H9 (cell line): Measurements from ENCODE around the gene OSBPL8. TPM values are rescaled to one million over a fixed set of nuclear protein-coding genes. Genes with fewer than 3 reads are reported as not detected.

Source experiments
- DNase-seq: peaks from one replicate; pipeline ENCODE4 v3.0.0-alpha.2; 2017
- H2AFZ ChIP-seq: one replicate; pipeline ENCODE4 v1.6.1; 2013; ENCODE audit warnings: mild to moderate bottlenecking, low read length, control low read depth, moderate library complexity
- H2AK5ac ChIP-seq: 2 replicates; pipeline ENCODE4 v1.6.1; 2013; ENCODE audit warnings: low read length, control low read depth, mixed read lengths; ENCODE audit not compliant: insufficient read length
- H2BK120ac ChIP-seq: one replicate; pipeline ENCODE4 v1.6.1; 2013; ENCODE audit warnings: low read depth, mild to moderate bottlenecking, low read length, control low read depth, inconsistent platforms; ENCODE audit not compliant: poor library complexity, severe bottlenecking
- H2BK12ac ChIP-seq: 2 replicates; pipeline ENCODE4 v1.6.1; 2013; ENCODE audit warnings: low read length, control low read depth, mixed read lengths, low read depth; ENCODE audit not compliant: insufficient read length
- H2BK15ac ChIP-seq: 2 replicates; pipeline ENCODE4 v1.6.1; 2013; ENCODE audit warnings: low read depth, low read length, control low read depth
- H2BK20ac ChIP-seq: one replicate; pipeline ENCODE4 v1.6.1; 2013; ENCODE audit warnings: low read depth, mild to moderate bottlenecking, low read length, control low read depth, inconsistent platforms; ENCODE audit not compliant: poor library complexity, severe bottlenecking
- H2BK5ac ChIP-seq: 2 replicates; pipeline ENCODE4 v1.6.1; 2013; ENCODE audit warnings: low read length, control low read depth, mixed read lengths; ENCODE audit not compliant: insufficient read length
- H3K14ac ChIP-seq: 2 replicates; pipeline ENCODE4 v1.6.1; 2013; ENCODE audit warnings: low read length, control low read depth; ENCODE audit not compliant: insufficient read depth
- H3K18ac ChIP-seq: 2 replicates; pipeline ENCODE4 v1.6.1; 2013; ENCODE audit warnings: low read depth, mild to moderate bottlenecking, mixed read lengths, low read length, control low read depth; ENCODE audit not compliant: insufficient read length
- H3K23ac ChIP-seq: 2 replicates; pipeline ENCODE4 v1.6.1; 2013; ENCODE audit warnings: low read length, control low read depth, mixed read lengths, low read depth; ENCODE audit not compliant: insufficient read length
- H3K23me2 ChIP-seq: 2 replicates; pipeline ENCODE4 v1.6.1; 2013; ENCODE audit warnings: low read depth, mild to moderate bottlenecking, mixed read lengths, low read length, control low read depth; ENCODE audit not compliant: insufficient read length, poor library complexity, severe bottlenecking
- H3K27ac ChIP-seq: 2 replicates; pipeline ENCODE4 v1.5.1; 2013; ENCODE audit warnings: low read length, control low read depth, mixed read lengths, low read depth; ENCODE audit not compliant: insufficient read length
- H3K27me3 ChIP-seq: 2 replicates; pipeline ENCODE4 v1.6.1; 2013; ENCODE audit warnings: low read length, control low read depth, inconsistent platforms; ENCODE audit not compliant: insufficient read depth
- H3K4ac ChIP-seq: 2 replicates; pipeline ENCODE4 v1.6.1; 2013; ENCODE audit warnings: low read depth, mild to moderate bottlenecking, control low read depth, inconsistent platforms, low read length, moderate library complexity
- H3K4me1 ChIP-seq: 2 replicates; pipeline ENCODE4 v1.6.1; 2013; ENCODE audit warnings: low read length, control low read depth, inconsistent platforms; ENCODE audit not compliant: insufficient read depth
- H3K4me2 ChIP-seq: 2 replicates; pipeline ENCODE4 v1.6.1; 2013; ENCODE audit warnings: low read length, control low read depth, mixed read lengths; ENCODE audit not compliant: insufficient read length, insufficient read depth
- H3K56ac ChIP-seq: 2 replicates; pipeline ENCODE4 v1.6.1; 2013; ENCODE audit warnings: low read depth, mild to moderate bottlenecking, mixed read lengths, low read length, control low read depth; ENCODE audit not compliant: insufficient read length
- H3K79me1 ChIP-seq: 2 replicates; pipeline ENCODE4 v1.6.1; 2013; ENCODE audit warnings: low read depth, mild to moderate bottlenecking, moderate library complexity, low read length, control low read depth, inconsistent platforms; ENCODE audit not compliant: insufficient read depth, poor library complexity, severe bottlenecking
- H3K79me2 ChIP-seq: 2 replicates; pipeline ENCODE4 v1.6.1; 2013; ENCODE audit warnings: low read length, control low read depth, inconsistent platforms; ENCODE audit not compliant: insufficient read depth
- H3K9ac ChIP-seq: 2 replicates; pipeline ENCODE4 v1.6.1; 2013; ENCODE audit warnings: low read length, control low read depth, mixed read lengths; ENCODE audit not compliant: insufficient read length; ENCODE audit errors: extremely low read depth
- H3K9me3 ChIP-seq: one replicate; pipeline ENCODE4 v1.6.1; 2013; ENCODE audit warnings: low read depth, low read length, inconsistent platforms; ENCODE audit not compliant: control insufficient read depth
- H3T11ph ChIP-seq: one replicate; pipeline ENCODE4 v1.6.1; 2013; ENCODE audit warnings: mild to moderate bottlenecking, low read length, control low read depth, inconsistent platforms
- H4K20me1 ChIP-seq: one replicate; pipeline ENCODE4 v1.6.1; 2013; ENCODE audit not compliant: control insufficient read depth, insufficient read length, insufficient read depth
- H4K5ac ChIP-seq: 2 replicates; pipeline ENCODE4 v1.6.1; 2013; ENCODE audit warnings: low read depth, mild to moderate bottlenecking, mixed read lengths, low read length, control low read depth; ENCODE audit not compliant: insufficient read length
- H4K8ac ChIP-seq: replicated peaks from 2 replicates; pipeline ENCODE4 v1.6.1; 2013; ENCODE audit warnings: low read length, control low read depth, mixed read lengths, low read depth; ENCODE audit not compliant: insufficient read length
- H4K91ac ChIP-seq: 2 replicates; pipeline ENCODE4 v1.6.1; 2013; ENCODE audit warnings: low read depth, mild to moderate bottlenecking, moderate library complexity, mixed read lengths, low read length, control low read depth; ENCODE audit not compliant: insufficient read length
- H3K27ac Mint-ChIP-seq, 3 experiments: 2 replicates in 2 of 3; 3 replicates in 1 of 3; pipeline ENCODE4 v1.8.0; 2020 to 2021; ENCODE audit warnings: mixed read lengths in 3 of 3, mild to moderate bottlenecking in 1 of 3, moderate library complexity in 1 of 3
- H3K27me3 Mint-ChIP-seq: 2 replicates; pipeline ENCODE4 v1.8.0; 2021; ENCODE audit warnings: low read depth, mild to moderate bottlenecking, moderate library complexity, mixed read lengths
- H3K36me3 Mint-ChIP-seq, 3 experiments: 2 replicates in 2 of 3; 3 replicates in 1 of 3; pipeline ENCODE4 v1.8.0; 2020 to 2021; ENCODE audit warnings: low read depth in 3 of 3, mixed read lengths in 3 of 3; ENCODE audit not compliant: insufficient read depth in 1 of 3
- H3K4me1 Mint-ChIP-seq, 2 experiments: 2 replicates each; pipeline ENCODE4 v1.8.0; 2020; ENCODE audit warnings: mixed read lengths in 2 of 2
- H3K4me3 Mint-ChIP-seq, 2 experiments: 2 replicates in 1 of 2; 3 replicates in 1 of 2; pipeline ENCODE4 v1.8.0; 2020 to 2021; ENCODE audit warnings: mild to moderate bottlenecking in 2 of 2, mixed read lengths in 2 of 2, moderate library complexity in 1 of 2
- H3K9me3 Mint-ChIP-seq, 2 experiments: 2 replicates in 1 of 2; 3 replicates in 1 of 2; pipeline ENCODE4 v1.8.0; 2020; ENCODE audit warnings: mild to moderate bottlenecking in 2 of 2, mixed read lengths in 2 of 2, moderate library complexity in 1 of 2
- WGBS: extraction: QIAGEN DNeasy Blood & Tissue Kit; methylation state at CpG from one replicate; pipeline ENCODE4 v1.1.7; 2013; ENCODE audit warnings: missing lambda C conversion rate, low lambda C conversion rate, mixed read lengths; ENCODE audit not compliant: insufficient read length; ENCODE audit errors: extremely low coverage; 5-methylcytosine and 5-hydroxymethylcytosine counted together
- total RNA-seq: library from RNA; stranded (reverse); gene quantifications from 2 replicates; pipeline ENCODE4 v1.2.1, GENCODE V29; 2021
- TF ChIP-seq, protein P1 (sequence below): fragments of 200-600 bp; sonication (generic); conservative IDR thresholded peaks from 3 replicates; pipeline ENCODE4 v1.8.0; 2021; ENCODE audit warnings: antibody characterized with exemption, mild to moderate bottlenecking

The OSBPL8 gene
- total RNA-seq, 1 experiment from 2014 or later, result 61.2 TPM

DNA sequence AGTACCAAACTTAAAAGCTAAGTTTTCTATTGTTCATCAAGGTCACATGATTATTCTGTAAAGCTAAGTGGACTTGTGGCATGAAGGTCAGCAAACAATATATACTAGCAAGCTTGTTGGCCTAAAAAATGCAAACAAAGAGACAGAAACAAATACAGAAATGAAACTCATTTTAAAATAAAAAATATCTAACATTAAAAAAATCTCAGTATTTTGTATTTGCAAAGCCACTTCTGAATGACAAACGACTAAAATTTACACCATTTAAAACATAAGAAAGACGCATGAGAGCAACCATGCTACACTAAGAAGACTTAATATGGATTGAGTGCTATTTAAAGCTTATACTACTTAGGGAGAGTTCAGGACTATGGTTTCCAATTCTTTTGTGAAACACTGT lies 138.5 kb downstream of the OSBPL8 start:
- Histone ChIP-seq H2BK15ac (no peak overlapping the region), H3K4me1 (no peaks in the 10 kb centered on the region), H3K79me2 (no peaks in the 10 kb centered on the region), H2BK5ac (no peak overlapping the region), H3K9me3 (no peaks in the 10 kb centered on the region), H4K5ac (no peak overlapping the region), H3K23me2 (no peaks in the 10 kb centered on the region), H4K91ac (no peak overlapping the region), H3K18ac (no peak overlapping the region), H3K27ac (no peak overlapping the region), H3K27me3 (no peaks in the 10 kb centered on the region), H3K56ac (no peak overlapping the region), H2BK120ac (no peak overlapping the region), H3K79me1 (no peaks in the 10 kb centered on the region), H2BK20ac (no peak overlapping the region), H3K9ac (no peak overlapping the region), H3K14ac (no peak overlapping the region), H4K8ac (no peak overlapping the region), H2AFZ (no peak overlapping the region), H3K4ac (no peak overlapping the region), H4K20me1 (no peaks in the 10 kb centered on the region), H3K23ac (no peak overlapping the region), H3K4me2 (no peak overlapping the region), H2AK5ac (no peak overlapping the region), H3T11ph (no peak overlapping the region), H2BK12ac (no peak overlapping the region)
- no CpG with 5 or more reads among the region's 2 CpGs for WGBS
- Mint-ChIP-seq H3K4me3 (no peak overlapping the region), H3K27ac (no peak overlapping the region), H3K27me3 (no peaks in the 10 kb centered on the region), H3K4me1 (peaks cover 8 to 9% of the 10 kb centered on the region in 2 experiments), H3K36me3 (peaks cover 2 to 11% (median 11%) of the 10 kb centered on the region in 3 experiments; a peak in 4 of 7 replicates), H3K9me3 (peaks cover 4 to 10% of the 10 kb centered on the region in 2 experiments; a peak in 4 of 5 replicates)
- TF ChIP-seq, protein P1, sequence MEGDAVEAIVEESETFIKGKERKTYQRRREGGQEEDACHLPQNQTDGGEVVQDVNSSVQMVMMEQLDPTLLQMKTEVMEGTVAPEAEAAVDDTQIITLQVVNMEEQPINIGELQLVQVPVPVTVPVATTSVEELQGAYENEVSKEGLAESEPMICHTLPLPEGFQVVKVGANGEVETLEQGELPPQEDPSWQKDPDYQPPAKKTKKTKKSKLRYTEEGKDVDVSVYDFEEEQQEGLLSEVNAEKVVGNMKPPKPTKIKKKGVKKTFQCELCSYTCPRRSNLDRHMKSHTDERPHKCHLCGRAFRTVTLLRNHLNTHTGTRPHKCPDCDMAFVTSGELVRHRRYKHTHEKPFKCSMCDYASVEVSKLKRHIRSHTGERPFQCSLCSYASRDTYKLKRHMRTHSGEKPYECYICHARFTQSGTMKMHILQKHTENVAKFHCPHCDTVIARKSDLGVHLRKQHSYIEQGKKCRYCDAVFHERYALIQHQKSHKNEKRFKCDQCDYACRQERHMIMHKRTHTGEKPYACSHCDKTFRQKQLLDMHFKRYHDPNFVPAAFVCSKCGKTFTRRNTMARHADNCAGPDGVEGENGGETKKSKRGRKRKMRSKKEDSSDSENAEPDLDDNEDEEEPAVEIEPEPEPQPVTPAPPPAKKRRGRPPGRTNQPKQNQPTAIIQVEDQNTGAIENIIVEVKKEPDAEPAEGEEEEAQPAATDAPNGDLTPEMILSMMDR, result no peak
- no peak for DNase-seq
